Duodenal mucosa (tissue), 2 donors: Measurements from ENCODE around the gene LRMDA.
A peak's percentile ranks its signal among the peaks of the same experiment; 100 is the strongest.

ENCODE experiments used
- H3K27ac ChIP-seq: one replicate; pipeline ENCODE4 v1.7.0; 2013; ENCODE audit warnings: low read depth, low read length
- H3K27me3 ChIP-seq, 2 donors: one replicate each; pipeline ENCODE4 v1.7.0; 2013; ENCODE audit warnings: low read length in 2 of 2, control low read depth in 1 of 2; ENCODE audit not compliant: insufficient read depth in 2 of 2, control insufficient read depth in 1 of 2
- H3K36me3 ChIP-seq, 2 donors: one replicate each; pipeline ENCODE4 v1.7.0; 2013; ENCODE audit warnings: low read length in 2 of 2, control low read depth in 1 of 2; ENCODE audit not compliant: insufficient read depth in 2 of 2, control insufficient read depth in 1 of 2
- H3K4me1 ChIP-seq, 2 donors: one replicate each; pipeline ENCODE4 v1.7.0; 2013; ENCODE audit warnings: low read length in 2 of 2, control low read depth in 1 of 2; ENCODE audit not compliant: insufficient read depth in 2 of 2, control insufficient read depth in 1 of 2
- H3K4me3 ChIP-seq, 2 donors: one replicate each; pipeline ENCODE4 v1.7.0; 2013; ENCODE audit warnings: low read length in 2 of 2, low read depth in 1 of 2
- H3K9ac ChIP-seq, 2 donors: one replicate each; pipeline ENCODE4 v1.7.0; 2013; ENCODE audit warnings: low read length in 2 of 2, low read depth in 1 of 2
- H3K9me3 ChIP-seq, 2 donors: one replicate each; pipeline ENCODE4 v1.7.0; 2013; ENCODE audit warnings: low read length in 2 of 2, control low read depth in 1 of 2; ENCODE audit not compliant: control insufficient read depth in 1 of 2

The LRMDA gene

DNA sequence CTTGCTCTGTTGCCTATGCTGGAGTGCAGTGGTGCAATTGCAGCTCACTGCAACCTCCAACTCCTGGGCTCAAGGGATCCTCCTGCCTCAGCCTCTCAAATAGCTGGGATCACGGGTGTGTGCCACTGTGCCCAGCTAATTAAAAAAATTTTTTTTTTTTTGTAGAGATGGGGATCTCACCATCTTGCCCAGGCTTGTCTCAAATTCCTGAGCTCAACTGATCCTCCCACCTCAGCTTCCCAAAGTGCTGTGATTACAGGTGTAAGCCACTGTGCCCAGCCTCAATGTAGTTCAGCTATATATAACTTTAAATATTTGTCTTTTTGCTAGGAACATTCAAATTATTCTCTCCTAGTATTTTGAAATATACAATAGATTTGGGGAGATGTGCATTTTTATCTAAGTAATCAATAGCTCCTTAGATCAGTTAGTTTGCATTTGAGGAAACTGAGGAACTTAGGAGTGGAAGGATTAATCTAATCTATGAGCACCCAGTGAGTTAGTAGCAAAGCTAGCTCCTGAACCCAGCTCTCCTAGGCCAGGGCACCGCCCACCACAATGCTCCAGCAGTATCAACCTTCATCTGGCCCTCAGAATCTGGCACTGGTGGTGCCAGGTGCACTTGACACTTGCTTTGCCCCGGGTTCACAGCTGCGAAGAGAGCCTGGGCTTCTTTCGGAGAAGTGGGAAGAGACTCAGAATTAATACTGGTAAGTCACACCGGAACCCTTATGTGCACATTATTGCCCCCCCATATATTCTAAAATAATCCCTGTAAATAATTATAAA is 5.9 kb upstream of the LRMDA start:
- no peaks in the 10 kb centered on the region for H3K36me3 ChIP-seq
- H3K4me1 ChIP-seq = peaks cover 11 to 14% of the 10 kb centered on the region in 2 donors
- H3K27me3 ChIP-seq = no peaks in the 10 kb centered on the region
- no peak overlapping the region for H3K4me3 ChIP-seq
- H3K9ac ChIP-seq = no peak overlapping the region
- no peak overlapping the region for H3K27ac ChIP-seq
- no peaks in the 10 kb centered on the region for H3K9me3 ChIP-seq

DNA sequence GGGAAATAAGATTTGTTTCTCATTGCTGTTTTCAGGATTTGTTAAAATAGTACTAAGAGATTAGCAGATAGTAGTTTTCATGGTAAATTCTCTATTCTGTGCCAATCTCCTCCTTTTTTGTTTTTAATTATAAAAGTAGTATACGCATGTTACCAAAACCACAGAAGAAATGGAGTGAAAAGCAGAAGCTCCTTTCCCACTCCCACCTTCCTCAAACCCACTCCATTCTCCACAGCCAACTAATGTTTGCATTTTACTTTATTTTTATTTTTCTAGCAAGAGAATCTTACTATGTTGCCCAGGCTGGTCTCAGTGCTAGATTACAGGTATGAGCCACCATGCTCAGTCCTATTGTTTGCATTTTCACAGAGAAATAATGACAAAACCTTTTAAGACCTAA is 4.5 kb upstream of the LRMDA start:
- peaks cover 16 to 19% of the 10 kb centered on the region in 2 donors for H3K4me1 ChIP-seq
- H3K27ac ChIP-seq = no peak overlapping the region
- H3K9me3 ChIP-seq = no peaks in the 10 kb centered on the region
- no peaks in the 10 kb centered on the region for H3K36me3 ChIP-seq
- H3K27me3 ChIP-seq = no peaks in the 10 kb centered on the region
- H3K9ac ChIP-seq = no peak overlapping the region
- no peak overlapping the region for H3K4me3 ChIP-seq

DNA sequence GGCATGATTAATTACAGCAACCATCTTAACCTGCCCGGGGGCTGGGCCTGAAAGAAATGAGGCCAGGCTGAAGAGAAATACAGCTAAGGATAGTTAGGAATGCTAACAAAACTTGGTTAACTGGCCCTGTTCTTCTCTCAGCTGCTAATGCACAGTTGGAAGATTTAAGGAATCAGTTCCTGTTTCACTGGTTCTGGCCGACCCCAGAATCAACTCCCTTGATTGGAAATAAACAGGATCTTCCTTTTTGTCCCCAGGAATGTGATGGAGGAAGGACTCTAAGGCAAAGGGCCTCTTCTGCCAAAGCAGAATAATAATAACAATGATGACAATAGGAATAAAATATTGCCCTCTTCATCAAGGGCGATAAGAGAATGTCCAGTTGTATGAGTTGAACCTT is 3.5 kb upstream of the LRMDA start:
- Histone ChIP-seq H3K4me3 (no peak overlapping the region), H3K9me3 (no peaks in the 10 kb centered on the region), H3K4me1 (peaks cover 16 to 24% of the 10 kb centered on the region in 2 donors), H3K27me3 (no peaks in the 10 kb centered on the region), H3K36me3 (no peaks in the 10 kb centered on the region), H3K27ac (no peak overlapping the region), H3K9ac (no peak overlapping the region)

DNA sequence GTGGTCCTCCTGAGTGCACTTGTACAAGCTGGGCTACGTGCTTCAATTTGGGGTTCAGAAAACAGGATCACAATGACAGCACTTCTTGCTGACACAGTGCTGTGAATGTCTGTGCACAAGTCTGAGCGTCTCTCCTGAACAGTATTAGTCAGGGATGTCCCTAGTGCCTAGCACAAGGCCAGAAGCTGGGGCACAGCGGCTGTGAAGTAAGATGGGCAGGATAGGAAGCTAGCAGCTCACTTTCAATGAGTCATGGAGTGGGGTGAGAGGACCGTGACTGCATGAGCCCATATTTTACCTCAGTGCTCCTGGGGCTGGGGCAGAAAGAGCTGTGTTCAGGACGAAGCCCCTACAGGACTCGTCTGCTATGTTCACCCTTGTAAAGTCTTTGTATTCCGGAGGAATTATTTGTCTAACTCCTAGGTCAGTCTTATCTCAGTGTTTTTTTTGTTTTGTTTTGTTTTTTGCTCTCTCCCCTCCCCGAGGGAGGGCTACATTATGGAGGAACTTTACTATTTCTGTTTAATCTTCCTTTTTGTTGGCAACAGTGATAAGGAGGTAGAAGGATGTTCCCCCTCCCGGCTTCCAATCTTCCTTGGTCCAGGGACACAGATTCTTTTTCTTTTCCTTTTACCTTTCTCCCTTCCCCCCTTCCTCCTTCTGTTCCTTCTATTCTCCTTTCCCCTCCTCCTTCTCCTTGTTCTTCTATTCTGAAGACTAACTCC is 2.8 kb upstream of the LRMDA start:
- Histone ChIP-seq H3K9me3 (no peaks in the 10 kb centered on the region), H3K27ac (no peak overlapping the region), H3K27me3 (no peaks in the 10 kb centered on the region), H3K4me3 (no peak overlapping the region), H3K4me1 (peaks cover 16 to 24% of the 10 kb centered on the region in 2 donors), H3K36me3 (no peaks in the 10 kb centered on the region), H3K9ac (no peak overlapping the region)

DNA sequence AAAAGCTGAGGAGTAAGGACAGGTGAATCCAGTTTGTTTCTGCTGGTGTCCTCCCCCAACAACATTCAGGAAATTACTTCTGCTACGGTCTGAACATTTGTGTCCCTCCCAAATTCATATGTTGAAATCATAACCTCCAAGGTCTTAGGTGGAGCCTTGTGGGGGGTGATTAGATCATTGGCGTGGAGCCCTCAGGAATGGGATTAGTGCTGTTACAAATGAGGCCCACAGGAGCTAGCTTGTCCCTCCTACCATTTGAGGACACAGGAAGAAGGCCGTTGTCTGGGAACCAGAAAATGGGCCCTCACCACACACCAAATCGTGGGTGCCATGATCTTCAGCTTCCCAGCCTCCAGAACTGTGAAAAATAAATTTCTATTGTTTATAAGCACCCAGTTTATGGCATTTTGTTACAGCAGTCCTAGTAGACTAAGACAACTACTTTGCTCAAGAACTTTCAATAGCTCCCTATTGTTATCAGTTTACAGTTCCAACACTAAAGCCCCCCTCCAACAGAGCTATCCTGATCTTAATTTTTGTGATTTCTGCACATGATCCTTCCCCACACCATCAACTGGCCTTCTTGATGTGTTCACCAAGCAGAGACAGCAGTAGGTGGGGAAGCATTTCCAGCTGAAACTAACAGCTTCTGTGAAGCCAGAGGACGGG is 2.1 kb upstream of the LRMDA start:
- H3K4me3 ChIP-seq = no peak overlapping the region
- H3K27me3 ChIP-seq = no peaks in the 10 kb centered on the region
- no peak overlapping the region for H3K27ac ChIP-seq
- H3K4me1 ChIP-seq = peaks cover 16 to 24% of the 10 kb centered on the region in 2 donors
- no peaks in the 10 kb centered on the region for H3K9me3 ChIP-seq
- H3K36me3 ChIP-seq = no peaks in the 10 kb centered on the region
- no peak overlapping the region for H3K9ac ChIP-seq

DNA sequence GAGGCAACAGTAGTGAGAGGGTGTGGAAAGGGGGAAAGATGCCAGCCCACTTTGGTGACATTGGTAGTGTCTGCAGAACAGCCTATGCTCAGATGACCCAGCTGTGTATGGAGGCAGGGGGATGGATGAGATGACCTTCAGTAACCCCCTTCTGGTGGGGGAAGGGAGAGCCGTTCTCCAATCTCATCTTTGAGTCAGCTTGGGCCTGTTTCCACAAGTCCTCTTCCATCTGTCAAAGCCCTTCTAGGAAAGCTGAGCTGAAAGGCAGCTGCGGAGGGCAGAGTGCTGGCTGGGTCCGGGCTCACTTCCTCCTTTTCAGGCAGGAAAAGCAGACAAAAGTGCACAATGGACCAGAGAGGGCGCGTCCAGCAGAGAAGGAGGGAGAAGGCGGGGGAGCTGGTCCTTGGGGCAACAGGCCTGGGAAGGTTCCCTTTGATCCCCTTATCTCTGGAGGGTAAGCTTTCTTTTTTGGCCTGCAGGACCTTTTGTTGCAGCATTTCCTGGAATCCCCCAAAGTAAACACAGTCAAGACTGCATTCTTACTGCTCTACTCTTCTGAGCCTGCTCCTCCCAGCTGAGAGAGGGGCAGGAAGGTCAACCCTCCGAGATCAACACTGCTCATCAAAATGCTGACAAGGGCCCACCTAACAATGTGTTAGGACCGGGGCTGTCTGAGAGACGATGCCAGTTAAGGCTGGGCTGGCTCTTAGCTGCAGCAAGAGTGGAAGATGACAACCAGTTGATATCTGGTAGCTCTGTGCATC is 1.2 kb upstream of the LRMDA start:
- Histone ChIP-seq H3K27me3 (no peaks in the 10 kb centered on the region), H3K4me1 (peaks cover 16 to 24% of the 10 kb centered on the region in 2 donors), H3K27ac (peak overlapping the region; percentile 32), H3K9ac (no peak overlapping the region), H3K4me3 (peak overlapping the region in 1 of 2 donors; percentile 72), H3K36me3 (no peaks in the 10 kb centered on the region), H3K9me3 (no peaks in the 10 kb centered on the region)

DNA sequence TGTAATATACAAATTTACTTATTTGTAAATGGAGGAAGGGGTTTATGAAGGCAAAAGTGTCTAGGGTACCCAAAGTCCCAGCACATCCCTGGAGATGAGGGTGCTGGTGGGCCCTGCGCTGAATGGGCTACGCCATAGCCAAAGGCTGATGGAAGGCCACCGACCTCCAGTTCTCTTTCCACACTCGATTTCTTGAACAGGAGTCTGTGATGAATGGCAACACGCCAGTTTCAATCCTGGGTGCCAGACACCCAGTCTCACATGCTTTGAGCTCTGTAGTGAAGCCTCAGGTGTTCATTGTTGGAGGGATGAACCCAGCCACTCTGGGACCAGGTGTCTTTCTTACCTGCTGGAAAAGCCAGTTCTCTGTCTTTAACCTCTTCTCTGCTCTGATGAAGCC is 752 bp downstream of the LRMDA start:
- H3K27ac ChIP-seq = no peak overlapping the region

DNA sequence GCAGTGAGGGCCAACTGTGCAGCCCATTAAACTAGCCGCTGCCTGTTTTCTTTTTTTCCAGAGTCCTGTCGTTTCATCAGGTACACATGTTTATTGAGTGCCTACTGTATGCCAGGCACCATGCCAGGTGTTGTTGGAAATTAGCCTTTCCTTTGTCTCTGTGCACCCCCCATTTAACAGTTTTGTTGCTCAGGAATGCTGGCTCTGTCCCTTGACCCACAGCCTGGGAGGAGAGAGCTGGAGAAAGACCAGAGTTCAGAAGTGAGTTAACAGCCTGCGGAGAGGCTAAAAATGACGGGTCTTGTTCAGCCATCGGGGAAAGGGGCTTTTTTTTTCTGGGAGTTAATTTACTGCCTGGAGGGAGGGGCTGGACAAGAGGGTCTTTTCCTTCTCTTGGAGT is 1.3 kb downstream of the LRMDA start:
- H3K4me1 ChIP-seq = peaks cover 16 to 24% of the 10 kb centered on the region in 2 donors
- H3K27me3 ChIP-seq = no peaks in the 10 kb centered on the region
- H3K27ac ChIP-seq = no peak overlapping the region
- no peak overlapping the region for H3K4me3 ChIP-seq
- no peak overlapping the region for H3K9ac ChIP-seq
- H3K36me3 ChIP-seq = no peaks in the 10 kb centered on the region
- H3K9me3 ChIP-seq = no peaks in the 10 kb centered on the region

More for the DNA sequence above, 752 bp downstream of the LRMDA start:
- Histone ChIP-seq H3K4me3 (peak overlapping the region in 1 of 2 donors; percentile 72), H3K9ac (peak overlapping the region in 1 of 2 donors; percentile 54), H3K9me3 (no peaks in the 10 kb centered on the region), H3K36me3 (no peaks in the 10 kb centered on the region), H3K4me1 (peaks cover 16 to 24% of the 10 kb centered on the region in 2 donors), H3K27me3 (no peaks in the 10 kb centered on the region)

DNA sequence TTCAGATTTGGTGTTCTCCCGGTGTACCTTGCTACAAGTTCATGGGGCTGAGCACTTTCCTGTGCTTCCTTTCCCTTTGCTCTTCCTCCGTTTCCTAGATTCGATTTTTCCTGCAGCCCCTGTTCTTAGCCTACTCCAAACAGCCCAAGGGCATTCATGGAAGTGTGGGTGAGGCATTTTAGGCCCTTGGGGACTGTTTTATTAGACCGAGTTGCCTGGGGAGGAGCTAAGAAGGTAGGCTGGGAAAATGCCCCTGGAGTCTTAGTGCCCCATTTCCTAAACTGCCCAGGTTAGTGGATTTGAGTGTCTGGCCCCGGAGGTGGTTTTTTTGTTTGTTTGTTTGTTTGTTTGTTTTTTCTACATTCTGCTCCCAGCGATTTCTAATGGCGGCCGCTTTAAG is 1.8 kb downstream of the LRMDA start:
- H3K36me3 ChIP-seq = no peaks in the 10 kb centered on the region
- H3K27ac ChIP-seq = no peak overlapping the region
- H3K9ac ChIP-seq = no peak overlapping the region
- H3K9me3 ChIP-seq = no peaks in the 10 kb centered on the region
- peaks cover 16 to 24% of the 10 kb centered on the region in 2 donors for H3K4me1 ChIP-seq
- no peaks in the 10 kb centered on the region for H3K27me3 ChIP-seq
- H3K4me3 ChIP-seq = no peak overlapping the region
